Breast epithelium (tissue), 3 donors: ENCODE results near the gene NAA15.

Experiments
- POLR2AphosphoS5 ChIP-seq, 3 donors: sonication (generic); formaldehyde crosslinking; IDR thresholded peaks; one replicate each; pipeline ENCODE4 v1.6.1; 2017; ENCODE audit warnings: antibody characterized with exemption in 3 of 3
- TF ChIP-seq, protein P1 (sequence below), 3 donors: fragments of 450-650 bp; IDR thresholded peaks; one replicate each; pipeline ENCODE4 v1.5.1; 2016 to 2017; ENCODE audit warnings: antibody characterized with exemption in 3 of 3, mild to moderate bottlenecking in 3 of 3, moderate library complexity in 3 of 3

GRCh38 chr4:139282065-139282720 lies 19.1 kb upstream of the NAA15 start:
- TF ChIP-seq POLR2AphosphoS5 (IDR thresholded peaks at IDR 0.05), result no peak
- TF ChIP-seq, protein P1, sequence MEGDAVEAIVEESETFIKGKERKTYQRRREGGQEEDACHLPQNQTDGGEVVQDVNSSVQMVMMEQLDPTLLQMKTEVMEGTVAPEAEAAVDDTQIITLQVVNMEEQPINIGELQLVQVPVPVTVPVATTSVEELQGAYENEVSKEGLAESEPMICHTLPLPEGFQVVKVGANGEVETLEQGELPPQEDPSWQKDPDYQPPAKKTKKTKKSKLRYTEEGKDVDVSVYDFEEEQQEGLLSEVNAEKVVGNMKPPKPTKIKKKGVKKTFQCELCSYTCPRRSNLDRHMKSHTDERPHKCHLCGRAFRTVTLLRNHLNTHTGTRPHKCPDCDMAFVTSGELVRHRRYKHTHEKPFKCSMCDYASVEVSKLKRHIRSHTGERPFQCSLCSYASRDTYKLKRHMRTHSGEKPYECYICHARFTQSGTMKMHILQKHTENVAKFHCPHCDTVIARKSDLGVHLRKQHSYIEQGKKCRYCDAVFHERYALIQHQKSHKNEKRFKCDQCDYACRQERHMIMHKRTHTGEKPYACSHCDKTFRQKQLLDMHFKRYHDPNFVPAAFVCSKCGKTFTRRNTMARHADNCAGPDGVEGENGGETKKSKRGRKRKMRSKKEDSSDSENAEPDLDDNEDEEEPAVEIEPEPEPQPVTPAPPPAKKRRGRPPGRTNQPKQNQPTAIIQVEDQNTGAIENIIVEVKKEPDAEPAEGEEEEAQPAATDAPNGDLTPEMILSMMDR (IDR thresholded peaks at IDR 0.05), result no peak
